IMR-90 (cell line): Measurements from ENCODE around the gene SSR2.

Experiments used
- BHLHE40 ChIP-seq: fragments of 150-350 bp; IDR thresholded peaks from 2 replicates; pipeline ENCODE4 v1.6.1; 2016; ENCODE audit warnings: mild to moderate bottlenecking, low read depth, low read length
- CTCF ChIP-seq: conservative IDR thresholded peaks from 2 replicates; pipeline ENCODE4 v1.5.1; 2012; ENCODE audit warnings: mild to moderate bottlenecking, low read depth, low read length, improper control_type of control experiment
- ELK1 ChIP-seq: fragments of 150-350 bp; IDR thresholded peaks from 2 replicates; pipeline ENCODE4 v1.6.1; 2016; ENCODE audit warnings: low read depth, mild to moderate bottlenecking, low read length, moderate library complexity, borderline replicate concordance
- FOS ChIP-seq: fragments of 150-350 bp; IDR thresholded peaks from 2 replicates; pipeline ENCODE4 v1.6.1; 2016; ENCODE audit warnings: low read depth, low read length
- MAZ ChIP-seq: IDR thresholded peaks from 2 replicates; pipeline ENCODE4 v1.6.1; 2012; ENCODE audit warnings: low read depth, mild to moderate bottlenecking, low read length, improper control_type of control experiment, moderate library complexity, borderline replicate concordance
- NFE2L2 ChIP-seq: fragments of 150-350 bp; IDR thresholded peaks from 2 replicates; pipeline ENCODE4 v1.6.1; 2016; ENCODE audit warnings: low read depth, mild to moderate bottlenecking, low read length
- POLR2A ChIP-seq: IDR thresholded peaks from 2 replicates; pipeline ENCODE4 v1.6.1; 2012; ENCODE audit warnings: mild to moderate bottlenecking, low read depth, low read length
- RFX5 ChIP-seq: IDR thresholded peaks from 2 replicates; pipeline ENCODE4 v1.8.0; 2012; ENCODE audit warnings: low read depth, mild to moderate bottlenecking, low read length, moderate library complexity
- SMC3 ChIP-seq: fragments of 150-350 bp; IDR thresholded peaks from 2 replicates; pipeline ENCODE4 v1.6.1; 2016; ENCODE audit warnings: low read depth, mild to moderate bottlenecking, antibody characterized with exemption, low read length, moderate library complexity
- USF2 ChIP-seq: fragments of 150-350 bp; IDR thresholded peaks from 2 replicates; pipeline ENCODE4 v1.6.1; 2017; ENCODE audit warnings: mild to moderate bottlenecking, antibody characterized with exemption, low read length, low read depth

GRCh38 chr1:156001021-156001661 lies 19.6 kb downstream of the SSR2 start:
- TF ChIP-seq MAZ (no peak), RFX5 (no peak), CTCF (no peak), FOS (no peak), POLR2A (no peak), NFE2L2 (no peak), ELK1 (no peak), USF2 (no peak), SMC3 (no peak), BHLHE40 (no peak)
